HG02763 (cell line): ENCODE results near the gene RAB9A.
"Not testable (repeated sequence)": the region's sequence is repeated elsewhere in the genome, so short reads cannot be mapped to it uniquely, and the experiment has no call there.

Experiments
- ATAC-seq: cut with Tn5 transposase; IDR thresholded peaks from one replicate; pipeline ENCODE4 v1.9.1; 2021; ENCODE audit warnings: mild to moderate bottlenecking, moderate library complexity; ENCODE audit not compliant: unreplicated experiment

The RAB9A gene

GRCh38 chrX:13699183-13699826 is 10.4 kb downstream of the RAB9A start:
- no peak for ATAC-seq

DNA sequence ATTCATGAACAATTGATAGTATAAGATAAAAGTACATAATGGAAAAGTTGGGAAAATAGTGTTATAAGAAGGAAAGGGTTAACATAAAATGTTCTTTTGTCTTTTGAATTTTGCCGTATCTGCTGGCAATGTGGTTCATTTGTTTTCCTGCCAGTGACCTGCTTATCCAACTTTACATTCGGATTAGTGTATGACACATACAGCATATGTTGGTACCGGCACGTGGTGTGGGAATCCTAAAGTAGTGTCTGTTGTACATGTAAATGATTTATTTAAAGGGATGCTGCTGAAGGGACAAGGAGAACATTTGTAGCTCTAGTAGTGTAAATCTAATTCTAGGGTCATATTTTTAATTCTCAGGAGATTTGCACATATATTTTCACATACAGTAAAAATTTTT is 11.5 kb downstream of the RAB9A start:
- no peak for ATAC-seq

DNA sequence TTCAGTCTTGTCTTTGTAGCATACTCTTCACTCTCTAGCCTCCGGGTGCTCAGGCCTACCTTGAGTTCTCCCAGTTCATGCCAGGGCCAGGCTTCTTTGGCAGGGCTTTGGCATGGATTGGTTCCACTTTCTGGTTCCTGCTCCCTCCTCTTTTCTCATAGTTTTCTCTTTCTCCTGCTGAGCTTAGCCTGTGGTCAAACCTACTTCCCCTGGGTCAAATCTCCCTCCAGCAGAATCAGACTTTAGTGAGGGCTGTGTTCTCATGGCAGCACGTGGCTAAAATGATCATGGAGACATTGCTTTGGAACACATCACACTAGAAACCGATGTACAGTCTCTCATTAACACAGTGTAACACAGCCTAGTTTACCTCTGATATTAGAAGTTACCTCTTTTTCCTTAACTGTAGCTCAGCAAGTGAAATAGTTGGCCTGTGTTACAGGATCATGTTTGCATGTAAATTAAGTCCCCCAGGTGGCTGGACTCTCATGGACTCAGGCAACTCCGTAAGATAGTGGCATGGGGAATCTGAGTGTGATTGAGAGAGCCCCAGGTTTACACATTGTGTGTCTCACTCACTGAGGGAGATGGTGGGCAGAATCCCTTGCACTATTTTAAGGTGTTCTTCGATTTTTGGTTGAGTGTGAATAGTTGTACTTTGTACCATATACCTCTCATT is 13.3 kb downstream of the RAB9A start:
- no peak for ATAC-seq

- ATAC-seq, result no peak
Observed at GRCh38 chrX:13703135-13703534, 14.2 kb downstream of the RAB9A start.

GRCh38 chrX:13703589-13703988 is 14.7 kb downstream of the RAB9A start:
- ATAC-seq, result no peak

DNA sequence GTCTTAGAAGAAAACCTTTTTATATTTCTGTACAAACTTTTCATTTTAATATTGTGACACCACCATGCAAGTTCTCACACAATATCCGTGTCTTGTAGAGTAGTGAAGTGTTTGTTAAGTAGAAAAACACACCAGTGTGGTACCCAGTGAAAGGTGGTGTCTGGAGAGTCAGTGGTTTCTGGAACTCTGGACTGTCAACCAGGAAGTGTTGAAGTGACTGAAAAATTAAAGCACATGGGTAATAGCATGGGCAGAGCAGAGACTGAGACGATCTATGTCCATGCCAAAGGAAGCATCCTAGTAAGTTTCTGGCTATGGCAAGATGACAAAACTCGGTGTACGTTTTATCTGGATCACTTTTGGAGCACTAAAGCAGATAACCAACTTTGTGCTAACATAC is 22.2 kb downstream of the RAB9A start:
- no peak for ATAC-seq

- no peak for ATAC-seq
Observed at GRCh38 chrX:13716455-13716854, 27.5 kb downstream of the RAB9A start.

GRCh38 chrX:13716905-13717304 is 28.0 kb downstream of the RAB9A start:
- ATAC-seq, result no peak

DNA sequence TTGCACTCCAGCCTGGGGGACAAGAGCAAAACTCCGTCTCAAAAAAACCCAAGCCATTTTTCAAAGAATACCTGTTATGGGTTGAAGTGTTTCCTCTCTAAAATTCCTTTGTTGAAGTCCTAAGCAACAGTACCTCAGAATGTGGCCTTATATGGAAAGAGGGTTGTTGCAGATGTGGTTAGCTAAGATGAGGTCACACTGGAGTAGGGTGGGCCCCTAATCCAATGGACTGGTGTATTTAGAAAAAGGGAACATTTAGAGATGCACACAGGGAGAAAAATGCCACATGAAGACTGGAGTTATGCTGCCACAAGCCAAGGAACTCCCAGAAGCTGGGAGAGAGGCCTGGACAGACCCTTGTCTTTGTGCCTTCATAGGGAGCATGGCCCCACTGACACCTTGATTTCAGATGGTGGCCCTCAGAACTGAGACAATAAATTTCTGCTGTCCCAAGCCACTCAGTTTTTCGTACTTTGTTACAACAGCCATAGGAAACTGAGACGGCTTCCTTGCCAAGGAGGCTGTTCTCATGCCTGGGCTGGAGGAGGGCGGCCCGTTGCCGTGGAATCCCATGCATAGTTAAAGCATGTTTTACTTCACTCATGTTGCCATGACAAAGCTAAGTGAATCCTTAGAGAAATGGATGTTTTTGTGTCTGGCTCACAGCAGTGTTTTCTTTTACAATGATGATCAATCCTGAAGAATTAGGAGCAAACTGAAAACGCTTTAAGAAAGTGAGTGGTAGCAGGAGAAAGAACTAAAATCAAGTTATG is 29.0 kb downstream of the RAB9A start:
- no peak for ATAC-seq

DNA sequence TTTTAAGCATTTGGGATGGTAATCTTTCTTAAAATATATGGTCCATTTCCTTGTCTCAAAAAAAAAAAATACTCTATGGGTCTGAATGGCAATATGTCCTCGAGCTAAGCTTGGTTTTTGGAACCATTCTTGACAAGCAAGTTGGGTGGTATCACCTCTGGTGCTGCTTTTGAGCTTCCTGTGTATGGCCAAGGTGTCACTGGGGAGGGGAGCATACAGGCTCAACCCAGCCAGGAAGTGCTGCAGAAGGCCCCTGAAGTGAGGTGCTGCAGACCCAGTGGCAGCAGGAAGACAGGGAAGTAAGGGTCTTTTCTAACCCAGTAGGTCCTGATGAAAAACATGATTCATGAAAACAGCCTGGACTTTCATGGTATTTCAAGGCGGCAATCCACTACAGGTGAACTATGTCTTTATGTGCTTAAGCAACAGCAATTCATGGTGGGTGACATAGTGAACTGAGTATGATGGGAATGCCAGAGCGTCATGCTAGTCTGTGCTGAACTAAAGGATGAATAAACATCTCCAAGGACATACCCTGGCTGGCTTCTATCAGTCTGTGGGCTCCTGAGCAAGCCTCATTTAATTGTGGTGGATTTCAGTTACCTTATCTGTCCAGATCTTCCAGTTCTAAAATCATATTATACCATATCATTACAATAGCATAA is 30.4 kb downstream of the RAB9A start:
- no peak for ATAC-seq

GRCh38 chrX:13721371-13721770 is 32.4 kb downstream of the RAB9A start:
- no peak for ATAC-seq

DNA sequence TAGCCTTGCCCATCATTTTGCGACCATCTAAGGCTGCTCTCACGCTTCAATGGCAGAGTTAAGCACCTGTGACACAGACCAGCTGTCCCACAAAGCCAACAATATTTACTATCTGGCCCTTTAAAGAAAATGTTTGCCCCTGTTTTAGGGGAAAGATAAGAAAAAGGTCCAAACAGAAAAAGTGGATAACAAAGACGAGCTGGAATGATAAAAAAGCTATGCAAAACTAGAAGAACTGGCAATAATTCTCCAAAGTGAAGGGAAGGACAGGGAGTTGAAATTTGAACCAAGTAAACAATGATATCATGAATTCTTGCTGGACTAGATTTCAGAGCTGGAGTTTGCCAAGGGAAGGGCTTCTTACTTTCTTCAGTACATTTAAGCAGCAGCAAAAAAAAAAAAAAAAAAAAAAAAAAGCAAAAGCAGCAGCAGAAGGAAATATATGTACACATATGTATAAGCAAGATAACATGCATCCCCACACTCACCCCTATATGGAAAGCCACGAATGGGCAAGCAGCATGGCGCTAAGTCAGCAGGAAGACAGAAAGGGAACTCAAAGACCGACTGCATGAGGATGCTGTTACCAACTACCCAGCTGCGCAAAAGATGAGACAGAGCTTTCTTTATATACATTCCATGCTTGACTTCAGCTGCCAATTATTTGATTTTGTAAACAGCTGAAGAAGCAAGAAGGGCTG is 33.0 kb downstream of the RAB9A start:
- ATAC-seq, result no peak

DNA sequence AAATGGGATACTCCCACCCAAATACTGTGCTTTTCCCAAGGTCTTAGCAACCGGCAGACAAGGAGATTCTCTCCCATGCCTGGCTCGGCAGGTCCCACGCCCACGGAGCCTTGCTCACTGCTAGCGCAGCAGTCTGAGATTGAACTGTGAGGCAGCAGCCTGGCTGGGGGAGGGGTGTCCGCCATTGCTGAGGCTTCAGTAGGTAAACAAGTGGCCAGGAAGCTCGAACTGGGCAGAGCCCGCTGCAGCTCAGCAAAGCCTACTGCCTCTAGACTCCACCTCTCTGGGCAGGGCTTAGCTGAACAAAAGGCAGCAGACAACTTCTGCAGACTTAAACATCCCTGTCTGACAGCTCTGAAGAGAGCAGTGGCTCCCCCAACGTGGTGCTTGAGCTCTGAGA is 36.0 kb downstream of the RAB9A start:
- ATAC-seq, result not testable (repeated sequence)

DNA sequence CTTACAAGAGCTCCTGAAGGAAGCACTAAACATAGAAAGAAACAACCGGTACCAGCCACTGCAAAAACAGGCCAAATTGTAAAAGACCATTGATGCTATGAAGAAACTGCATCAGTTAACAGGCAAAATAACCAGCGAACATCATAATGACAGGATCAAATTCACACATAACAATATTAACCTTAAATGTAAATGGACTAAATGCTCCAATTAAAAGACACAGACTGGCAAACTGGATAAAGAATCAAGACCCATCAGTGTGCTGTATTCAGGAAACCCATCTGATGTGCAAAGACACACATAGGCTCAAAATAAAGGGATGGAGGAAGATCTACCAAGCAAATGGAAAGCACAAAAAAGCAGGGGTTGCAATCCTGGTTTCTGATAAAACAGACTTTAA is 37.7 kb downstream of the RAB9A start:
- not testable (repeated sequence) for ATAC-seq

GRCh38 chrX:13730523-13730922 is 41.6 kb downstream of the RAB9A start:
- not testable (repeated sequence) for ATAC-seq

GRCh38 chrX:13732246-13733067 is 43.5 kb downstream of the RAB9A start:
- no peak for ATAC-seq

DNA sequence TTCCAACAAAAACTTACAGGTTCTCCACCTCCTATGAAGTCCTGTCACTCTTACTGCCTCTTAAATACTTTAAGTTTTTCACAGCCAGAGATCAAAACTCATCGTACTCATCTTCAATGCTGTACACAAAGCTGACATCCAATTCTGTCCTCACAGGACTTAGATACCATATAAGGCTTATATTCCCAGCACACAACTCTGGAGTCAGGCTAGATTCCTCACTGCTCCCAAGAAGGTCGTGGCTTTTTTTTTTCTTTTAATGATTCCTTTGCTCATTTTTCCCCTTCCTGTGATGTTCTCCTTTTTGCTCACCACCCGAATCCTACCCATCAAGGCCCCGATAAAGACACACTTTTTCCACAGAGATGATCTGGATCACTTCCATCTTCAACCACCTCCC is 44.6 kb downstream of the RAB9A start:
- no peak for ATAC-seq

GRCh38 chrX:13734278-13735172 is 45.6 kb downstream of the RAB9A start, which contains the start of the genes OFD1 and TRAPPC2:
Gene OFD1, plus strand, starts transcription at chrX:13734748. Its CDS starts 324 bp downstream, at chrX:13735072.
Gene TRAPPC2, minus strand, starts transcription at chrX:13734620. Its CDS starts 14,657 bp downstream, at chrX:13719963.
- peak; percentile 89 for ATAC-seq

GRCh38 chrX:13741695-13742094 is 52.8 kb downstream of the RAB9A start:
- ATAC-seq, result no peak
